IPS-NIHi11 (cell line): ENCODE results near the gene LMX1A.

ENCODE experiments used
- DNase-seq: peaks from one replicate; pipeline ENCODE4 v3.0.0; 2012; ENCODE audit warnings: mixed read lengths, low spot score

Gene LMX1A

DNA sequence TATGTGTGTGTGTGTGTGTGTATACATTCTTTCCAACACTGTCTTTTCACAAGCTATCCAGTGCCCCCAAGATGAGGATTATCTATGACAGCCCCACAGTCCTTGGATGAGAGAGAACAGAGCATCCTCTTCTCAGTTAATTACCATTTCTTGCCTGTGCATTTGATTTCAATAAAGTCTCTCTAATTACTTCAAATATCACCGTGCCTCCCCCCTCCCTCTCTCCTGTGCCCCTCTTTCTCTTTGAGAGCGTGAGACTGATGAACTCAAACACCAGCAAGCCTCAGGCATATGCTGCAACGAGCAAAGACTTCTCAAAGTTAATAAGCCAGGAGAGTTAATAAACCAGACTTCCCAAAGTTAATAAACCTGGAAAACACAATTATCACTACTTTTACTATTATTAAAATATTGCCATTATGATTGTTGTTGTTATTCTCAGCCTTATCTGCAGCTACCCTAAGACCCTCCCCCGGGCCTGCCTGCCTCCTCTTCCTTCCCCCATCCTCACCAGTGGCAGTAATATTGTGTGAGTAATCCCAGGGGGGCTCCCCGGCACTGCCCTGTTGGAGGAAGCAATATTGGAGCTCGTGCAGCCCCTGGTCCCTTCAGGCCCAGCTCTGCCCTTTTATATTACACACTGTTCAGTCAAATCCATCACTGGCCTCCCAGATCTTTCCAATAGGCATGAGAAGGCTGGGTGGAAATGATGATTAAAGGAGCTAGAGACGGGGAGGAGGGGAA is 30.9 kb downstream of the LMX1A start:
- no peak for DNase-seq

GRCh38 chr1:165324050-165324449 is 32.5 kb downstream of the LMX1A start:
- DNase-seq: no peak

- no peak for DNase-seq
Observed at GRCh38 chr1:165317612-165318011, 38.9 kb downstream of the LMX1A start.

DNA sequence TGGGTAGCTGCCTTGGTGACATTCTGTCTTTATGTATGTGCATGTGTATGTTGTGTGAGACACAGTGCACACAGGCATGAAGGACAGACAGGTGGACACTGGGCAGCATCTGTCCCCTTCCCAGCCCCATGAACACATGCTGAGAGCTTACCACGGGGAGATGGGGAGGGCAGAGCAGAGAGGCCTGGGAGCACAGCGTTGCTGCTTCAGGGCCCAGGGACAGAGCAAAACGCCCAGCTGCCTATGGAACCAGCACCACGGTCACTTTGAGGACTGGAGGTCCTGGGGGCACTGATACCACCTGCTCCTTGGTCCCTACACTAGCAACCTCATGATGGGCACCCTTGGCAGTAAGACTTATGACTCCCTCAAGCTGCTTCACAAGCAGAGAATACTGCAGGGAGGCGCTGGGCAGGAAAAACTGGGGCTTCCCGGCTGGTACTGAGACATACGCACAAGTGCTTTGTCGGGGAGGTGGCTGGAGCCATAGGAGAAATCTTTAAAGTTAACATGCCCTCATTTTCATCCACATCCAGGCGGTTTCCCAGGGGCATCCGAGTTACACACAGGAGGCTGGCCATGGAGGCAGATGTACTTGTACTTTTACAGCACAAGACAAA is 40.3 kb downstream of the LMX1A start:
- DNase-seq: no peak

GRCh38 chr1:165315481-165315880 is 41.0 kb downstream of the LMX1A start:
- no peak for DNase-seq

DNA sequence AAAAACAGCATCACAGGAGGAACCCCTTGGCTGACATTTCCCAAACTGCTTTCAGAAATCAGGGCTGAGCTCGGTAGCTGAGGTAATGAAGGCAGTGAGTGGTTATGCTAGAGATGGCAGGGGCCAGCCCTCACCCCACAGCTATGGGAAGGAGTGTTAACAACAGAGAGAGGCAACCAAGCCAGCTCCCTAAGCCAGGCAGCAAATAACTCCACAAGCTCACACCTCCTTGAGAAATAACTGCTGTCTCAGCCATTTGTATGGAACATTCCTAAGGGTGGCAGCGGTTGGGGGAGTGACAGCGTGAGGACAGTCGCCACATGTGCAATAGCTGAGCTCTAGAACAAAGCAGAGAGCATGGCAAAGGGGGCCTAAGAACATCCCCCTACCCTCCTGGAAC is 42.6 kb downstream of the LMX1A start:
- peak; percentile 22 for DNase-seq

GRCh38 chr1:165312591-165312990 is 43.9 kb downstream of the LMX1A start:
- no peak for DNase-seq

DNA sequence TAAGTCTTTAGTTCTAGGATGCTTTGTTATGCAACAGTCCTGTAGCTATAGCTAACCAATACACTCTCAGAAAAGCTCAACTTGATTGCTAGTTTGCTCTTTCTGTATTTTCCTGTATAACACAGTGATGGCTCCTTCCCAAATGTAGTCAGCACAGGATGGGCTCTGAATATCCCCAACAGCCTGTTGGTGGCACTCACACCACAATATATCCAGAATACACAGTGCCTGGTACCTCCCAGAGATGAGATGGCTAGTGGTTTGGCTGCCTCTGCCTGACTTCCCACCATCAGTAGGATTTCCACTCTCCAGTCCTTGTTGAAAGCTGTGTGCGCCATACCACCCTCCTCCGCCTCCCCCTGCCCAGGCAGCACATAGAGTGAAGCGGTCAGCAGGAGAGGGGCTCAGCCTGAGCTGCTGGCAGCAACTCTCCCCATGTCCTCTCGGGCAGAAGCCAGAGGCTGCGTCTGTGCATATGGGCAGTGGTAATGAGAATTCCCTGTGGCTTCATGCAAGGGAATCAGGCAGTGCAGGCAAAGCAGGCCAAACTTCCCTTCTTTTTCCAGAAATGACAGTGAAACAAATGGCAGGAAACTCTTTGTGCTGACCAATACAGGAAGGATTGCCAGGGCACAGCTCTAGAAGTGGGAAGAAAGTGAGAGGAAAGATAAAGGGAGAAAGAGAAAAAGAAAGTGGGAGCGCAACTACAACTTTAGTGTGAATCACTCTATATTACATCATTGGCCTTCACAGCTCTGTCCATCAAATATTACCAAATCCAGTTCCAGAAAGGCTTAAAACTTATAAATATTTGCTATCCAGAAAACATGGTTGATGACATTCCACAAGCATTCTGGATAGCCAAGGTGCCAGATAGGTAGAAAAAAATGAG is 49.7 kb downstream of the LMX1A start:
- DNase-seq: peak; percentile 44

GRCh38 chr1:165303386-165303785 is 53.1 kb downstream of the LMX1A start:
- no peak for DNase-seq

GRCh38 chr1:165300400-165300903 is 56.1 kb downstream of the LMX1A start:
- DNase-seq: no peak

DNA sequence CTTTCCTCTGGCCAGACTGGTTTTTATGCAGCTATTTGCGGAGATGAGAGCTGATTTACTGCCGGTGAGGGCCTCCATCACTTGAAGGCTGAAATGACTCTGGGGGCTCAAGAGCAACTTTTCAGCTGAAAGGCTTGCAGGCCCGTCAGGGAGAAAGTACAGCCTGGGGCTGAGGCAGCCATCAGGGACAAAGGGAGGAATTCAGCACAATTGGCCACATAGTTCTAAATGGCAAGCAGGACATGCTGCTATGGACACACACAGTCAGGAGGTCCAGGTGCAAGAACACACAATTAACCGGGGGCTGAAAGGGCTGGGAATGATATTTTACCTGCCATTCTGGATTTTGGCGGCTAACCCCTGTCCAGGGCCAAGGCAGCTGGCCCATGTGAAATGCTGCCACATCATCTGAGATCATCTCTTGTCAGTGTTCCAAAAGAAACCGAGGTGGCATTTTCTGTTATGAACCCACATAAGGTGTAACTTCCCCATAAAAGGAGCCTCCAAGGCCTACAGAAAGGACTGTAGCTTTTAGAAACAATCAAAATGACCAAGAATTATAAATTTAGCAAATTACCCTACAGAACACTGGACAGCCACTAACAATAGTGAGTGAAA is 58.2 kb downstream of the LMX1A start:
- no peak for DNase-seq

DNA sequence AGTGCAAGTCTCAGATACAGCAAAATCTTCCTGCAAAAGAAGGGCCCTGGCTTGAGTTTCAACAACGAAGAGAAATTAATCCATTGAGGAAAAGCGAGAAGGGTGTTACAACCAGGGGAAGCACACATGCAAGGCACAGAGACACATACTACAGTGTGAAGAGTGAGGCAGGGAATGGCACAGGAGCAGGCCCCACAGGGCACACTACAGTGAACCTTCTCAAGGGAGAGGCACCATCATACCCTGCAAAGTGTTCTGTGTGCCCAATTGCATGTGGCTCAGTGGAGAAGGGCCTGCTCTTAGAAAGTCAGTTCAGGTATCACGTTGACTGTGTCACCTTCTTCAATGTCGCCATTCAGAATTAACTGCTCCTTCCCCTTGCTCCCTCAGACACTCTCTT is 60.3 kb downstream of the LMX1A start:
- DNase-seq: no peak

- DNase-seq: no peak
Observed at GRCh38 chr1:165290148-165290547, 66.4 kb downstream of the LMX1A start.

DNA sequence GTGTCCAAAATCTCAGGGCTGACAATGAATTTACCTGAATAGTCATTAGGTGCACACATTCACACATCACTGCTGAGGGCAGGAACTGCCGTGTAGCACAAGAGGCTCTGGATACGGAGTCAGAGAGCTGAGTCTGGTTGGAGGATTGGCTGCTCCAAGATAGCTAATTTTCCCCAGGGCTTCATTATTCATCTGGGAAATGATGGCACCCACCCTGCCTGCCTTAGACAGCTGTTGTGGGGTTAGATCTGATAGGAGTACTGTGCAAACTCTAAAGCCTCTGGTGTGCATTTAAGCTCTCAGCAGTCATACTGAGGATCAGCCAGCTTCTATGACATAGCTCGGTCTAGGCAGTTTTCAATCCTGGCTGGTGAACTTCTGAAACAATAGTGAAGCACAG is 67.0 kb downstream of the LMX1A start:
- DNase-seq: no peak

DNA sequence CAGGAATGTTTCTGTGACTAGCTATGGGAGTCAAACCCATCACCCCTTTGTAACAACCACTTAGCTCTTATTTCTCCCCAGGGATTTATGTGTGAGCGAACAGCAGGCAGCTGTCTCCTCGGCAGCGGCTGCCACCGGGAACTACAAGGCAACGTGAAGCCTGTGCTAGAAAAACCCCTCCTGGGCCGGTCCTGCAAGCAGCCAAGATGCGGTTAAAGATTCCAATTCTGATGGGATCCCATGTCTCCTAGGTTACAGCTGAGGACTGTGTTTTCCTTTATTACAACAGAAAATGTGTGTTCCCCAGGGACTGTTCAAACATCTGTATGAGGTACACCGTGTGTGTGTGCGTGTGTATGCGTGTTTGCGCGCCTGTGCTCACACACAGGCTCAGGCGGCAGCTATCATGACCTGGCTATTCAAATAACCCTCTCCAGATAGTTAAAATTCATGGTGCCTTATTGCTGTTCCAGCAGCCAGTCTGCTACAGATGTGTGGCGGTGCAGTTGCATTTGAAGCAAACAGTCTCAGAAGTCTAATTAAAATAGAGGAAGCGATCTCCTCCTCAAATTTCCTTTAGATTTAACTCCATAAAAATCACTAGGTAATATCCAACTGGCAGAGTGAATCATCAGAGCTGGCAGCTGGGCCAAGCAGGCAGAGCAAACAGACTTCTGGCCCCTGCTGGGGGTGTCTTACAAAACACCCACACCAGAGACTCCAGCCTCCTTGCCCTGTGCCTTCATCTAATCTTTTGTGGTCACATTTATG is 68.0 kb downstream of the LMX1A start:
- DNase-seq: no peak

DNA sequence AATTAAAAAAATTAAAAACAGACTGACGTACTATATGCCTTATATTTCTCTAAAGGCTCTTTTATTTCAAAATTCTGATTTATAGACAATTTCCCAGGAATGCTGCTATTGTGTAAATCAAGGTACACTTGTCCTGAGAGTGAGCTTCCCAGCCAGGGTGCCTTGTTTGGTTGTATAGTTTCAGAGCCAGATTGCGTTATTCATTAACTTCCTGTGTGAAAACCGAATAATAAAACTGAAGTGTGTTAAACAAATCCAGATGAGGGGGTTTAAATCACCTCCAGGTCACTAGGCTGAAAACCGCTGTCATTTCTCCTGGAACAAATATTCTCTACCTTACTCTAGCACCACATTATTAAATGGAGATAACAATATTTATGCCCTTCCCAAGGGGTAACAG is 68.7 kb downstream of the LMX1A start:
- no peak for DNase-seq

DNA sequence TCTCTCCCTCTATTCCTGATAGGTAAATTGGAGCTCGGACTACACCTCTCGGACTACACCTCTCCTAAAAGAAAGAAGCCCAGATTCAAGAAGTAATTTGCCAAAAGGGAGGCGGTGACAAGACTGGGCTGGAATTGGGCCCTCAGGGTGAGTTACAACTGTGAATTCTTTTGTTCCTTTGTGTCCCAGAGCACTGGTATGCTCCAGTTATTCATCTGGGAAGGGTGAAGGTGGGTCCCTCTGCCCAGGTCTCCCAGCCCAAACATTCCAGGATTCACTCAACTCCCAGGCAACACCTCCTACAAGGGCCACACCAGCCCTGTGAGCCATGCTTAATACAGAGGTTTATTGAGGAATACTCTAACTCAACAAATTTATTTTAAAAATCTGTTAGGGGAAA is 69.2 kb downstream of the LMX1A start:
- peak; percentile 29 for DNase-seq

DNA sequence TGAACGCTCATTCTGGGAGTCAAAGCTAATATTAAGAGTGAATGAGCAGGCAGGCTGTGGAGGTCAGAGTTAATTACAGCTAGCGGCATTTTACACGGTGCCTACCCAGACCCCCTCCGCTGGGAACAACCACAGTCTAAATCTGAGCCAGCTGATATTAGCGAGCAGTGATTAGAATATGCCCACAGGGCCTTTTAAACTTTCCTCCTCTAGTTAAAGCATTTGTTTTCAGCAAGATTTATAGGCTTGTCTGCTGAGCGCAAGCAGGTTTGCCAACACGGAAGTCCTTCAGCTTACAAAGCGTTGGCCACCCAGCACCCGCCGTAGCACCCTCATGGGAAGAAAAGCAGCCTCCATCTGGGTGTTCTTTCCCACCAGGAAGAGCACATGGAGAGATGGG is 72.1 kb downstream of the LMX1A start:
- DNase-seq: no peak

DNA sequence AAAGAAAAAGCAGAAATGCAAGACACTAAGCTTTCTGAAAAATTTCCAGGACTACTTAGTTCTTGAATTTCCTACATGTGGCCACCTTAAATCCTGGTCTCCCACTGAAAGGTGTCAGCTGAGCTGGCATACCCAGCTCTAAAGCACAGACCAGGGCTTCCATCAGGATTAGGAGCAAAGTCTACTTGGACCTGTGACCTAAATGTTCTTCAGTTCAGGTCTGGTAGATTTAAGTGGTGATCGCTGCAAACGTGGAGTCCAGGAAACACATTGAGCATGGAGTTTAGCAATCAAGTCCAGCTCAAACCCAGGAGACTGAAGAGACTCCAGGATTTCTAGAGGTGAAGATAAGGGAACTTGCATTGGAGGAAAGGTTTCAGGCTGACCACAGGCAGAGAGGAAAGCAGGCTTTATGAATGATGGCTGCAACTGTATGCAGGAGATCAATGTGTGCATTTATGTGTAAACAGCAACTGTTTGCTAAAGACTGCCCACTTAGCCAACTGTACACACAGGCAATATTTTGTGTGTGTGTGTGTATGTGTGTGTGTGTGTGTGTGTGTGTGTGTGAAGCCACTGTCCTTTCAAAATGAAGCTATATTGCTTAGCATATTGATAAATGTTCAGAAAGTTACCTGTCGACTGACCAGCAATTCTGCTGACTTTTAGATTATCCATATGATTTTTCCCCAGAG is 75.2 kb downstream of the LMX1A start:
- no peak for DNase-seq

DNA sequence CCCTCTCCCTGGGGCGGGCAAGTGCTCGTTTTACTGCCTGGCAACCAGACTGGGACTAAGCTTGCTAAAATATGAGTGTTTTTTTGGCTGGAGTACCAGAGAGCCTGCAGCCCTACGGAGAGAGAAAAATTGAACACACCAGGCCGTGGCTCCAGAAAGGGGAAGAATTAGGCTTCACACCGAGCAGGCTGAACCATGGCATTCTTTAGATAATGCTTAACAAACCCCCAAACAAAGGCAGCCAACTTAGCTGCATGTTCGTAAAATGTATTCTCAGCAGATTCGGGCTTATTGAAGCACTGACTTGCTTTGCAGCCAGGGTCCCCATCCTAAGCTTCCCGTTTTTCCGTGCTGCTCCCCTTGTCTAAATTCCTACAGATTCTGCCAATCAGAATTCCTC is 76.6 kb downstream of the LMX1A start:
- no peak for DNase-seq

DNA sequence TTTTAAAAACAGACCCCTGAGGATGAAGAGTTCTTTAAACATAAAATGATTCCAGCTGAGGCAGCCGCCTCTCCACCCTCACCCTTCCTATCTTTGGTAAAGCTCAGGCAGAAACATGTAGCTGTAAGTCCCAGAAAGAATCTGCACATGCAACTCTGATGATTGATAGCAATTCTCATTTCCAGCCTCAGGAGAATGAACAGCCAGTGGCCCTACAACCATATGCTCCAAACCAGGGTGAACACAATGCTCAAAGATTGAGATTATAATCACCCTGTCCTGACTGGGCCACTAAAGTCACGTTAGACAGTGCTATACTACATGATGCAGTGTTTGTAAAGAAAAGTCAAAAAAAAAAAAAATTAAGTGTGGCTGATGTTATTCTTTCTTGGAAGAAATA is 80.2 kb downstream of the LMX1A start:
- DNase-seq: no peak
